ENCODE data around the gene CAMTA2.

Gene CAMTA2, protein sequence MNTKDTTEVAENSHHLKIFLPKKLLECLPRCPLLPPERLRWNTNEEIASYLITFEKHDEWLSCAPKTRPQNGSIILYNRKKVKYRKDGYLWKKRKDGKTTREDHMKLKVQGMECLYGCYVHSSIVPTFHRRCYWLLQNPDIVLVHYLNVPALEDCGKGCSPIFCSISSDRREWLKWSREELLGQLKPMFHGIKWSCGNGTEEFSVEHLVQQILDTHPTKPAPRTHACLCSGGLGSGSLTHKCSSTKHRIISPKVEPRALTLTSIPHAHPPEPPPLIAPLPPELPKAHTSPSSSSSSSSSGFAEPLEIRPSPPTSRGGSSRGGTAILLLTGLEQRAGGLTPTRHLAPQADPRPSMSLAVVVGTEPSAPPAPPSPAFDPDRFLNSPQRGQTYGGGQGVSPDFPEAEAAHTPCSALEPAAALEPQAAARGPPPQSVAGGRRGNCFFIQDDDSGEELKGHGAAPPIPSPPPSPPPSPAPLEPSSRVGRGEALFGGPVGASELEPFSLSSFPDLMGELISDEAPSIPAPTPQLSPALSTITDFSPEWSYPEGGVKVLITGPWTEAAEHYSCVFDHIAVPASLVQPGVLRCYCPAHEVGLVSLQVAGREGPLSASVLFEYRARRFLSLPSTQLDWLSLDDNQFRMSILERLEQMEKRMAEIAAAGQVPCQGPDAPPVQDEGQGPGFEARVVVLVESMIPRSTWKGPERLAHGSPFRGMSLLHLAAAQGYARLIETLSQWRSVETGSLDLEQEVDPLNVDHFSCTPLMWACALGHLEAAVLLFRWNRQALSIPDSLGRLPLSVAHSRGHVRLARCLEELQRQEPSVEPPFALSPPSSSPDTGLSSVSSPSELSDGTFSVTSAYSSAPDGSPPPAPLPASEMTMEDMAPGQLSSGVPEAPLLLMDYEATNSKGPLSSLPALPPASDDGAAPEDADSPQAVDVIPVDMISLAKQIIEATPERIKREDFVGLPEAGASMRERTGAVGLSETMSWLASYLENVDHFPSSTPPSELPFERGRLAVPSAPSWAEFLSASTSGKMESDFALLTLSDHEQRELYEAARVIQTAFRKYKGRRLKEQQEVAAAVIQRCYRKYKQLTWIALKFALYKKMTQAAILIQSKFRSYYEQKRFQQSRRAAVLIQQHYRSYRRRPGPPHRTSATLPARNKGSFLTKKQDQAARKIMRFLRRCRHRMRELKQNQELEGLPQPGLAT

DNA sequence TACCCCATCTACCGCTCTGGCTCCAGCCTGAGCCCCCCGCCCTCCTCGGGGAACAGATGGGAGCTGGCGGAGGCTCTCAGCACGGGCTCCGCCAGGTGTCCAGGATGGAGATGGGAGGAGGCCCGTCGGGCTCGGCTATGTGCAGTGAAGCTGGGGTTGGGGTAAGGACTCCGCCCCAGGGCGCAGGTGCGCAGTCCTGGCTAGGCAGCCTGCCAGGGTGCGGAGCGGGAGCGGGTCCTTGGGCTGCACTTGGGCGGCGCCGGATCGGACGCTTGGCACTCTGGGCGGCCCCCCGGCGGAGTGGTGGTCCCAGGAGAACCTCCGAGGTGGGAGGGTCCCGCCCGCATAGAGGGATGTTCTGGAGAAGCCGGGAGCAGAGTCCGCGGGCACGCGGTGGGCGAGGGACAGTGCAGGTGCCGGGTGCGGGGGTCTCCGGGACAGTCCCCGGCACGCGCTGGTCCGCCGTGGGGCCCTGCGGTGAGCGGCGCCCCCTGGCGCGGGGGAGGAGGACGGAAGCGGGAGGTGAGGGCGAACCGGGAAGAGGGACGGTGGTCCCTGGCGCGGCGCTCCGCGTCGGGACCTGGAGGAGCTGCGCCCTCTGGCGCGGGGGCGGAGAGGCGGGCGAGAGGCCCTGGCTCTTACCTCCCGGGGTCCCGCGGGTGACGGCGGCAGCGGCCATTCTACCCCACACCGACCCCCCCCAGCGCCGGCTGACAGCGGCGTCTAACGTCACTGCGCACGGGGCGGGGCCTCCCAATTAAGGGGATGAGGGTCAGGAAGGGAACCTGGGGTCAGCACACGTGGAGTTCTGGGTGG is at the start of gene CAMTA2:
Gene CAMTA2 (minus strand): TSS at position 725 of the 816 bp plus-strand sequence. CDS start 1,453 bp downstream, outside the sequence.
- TF ChIP-seq, protein P1, sequence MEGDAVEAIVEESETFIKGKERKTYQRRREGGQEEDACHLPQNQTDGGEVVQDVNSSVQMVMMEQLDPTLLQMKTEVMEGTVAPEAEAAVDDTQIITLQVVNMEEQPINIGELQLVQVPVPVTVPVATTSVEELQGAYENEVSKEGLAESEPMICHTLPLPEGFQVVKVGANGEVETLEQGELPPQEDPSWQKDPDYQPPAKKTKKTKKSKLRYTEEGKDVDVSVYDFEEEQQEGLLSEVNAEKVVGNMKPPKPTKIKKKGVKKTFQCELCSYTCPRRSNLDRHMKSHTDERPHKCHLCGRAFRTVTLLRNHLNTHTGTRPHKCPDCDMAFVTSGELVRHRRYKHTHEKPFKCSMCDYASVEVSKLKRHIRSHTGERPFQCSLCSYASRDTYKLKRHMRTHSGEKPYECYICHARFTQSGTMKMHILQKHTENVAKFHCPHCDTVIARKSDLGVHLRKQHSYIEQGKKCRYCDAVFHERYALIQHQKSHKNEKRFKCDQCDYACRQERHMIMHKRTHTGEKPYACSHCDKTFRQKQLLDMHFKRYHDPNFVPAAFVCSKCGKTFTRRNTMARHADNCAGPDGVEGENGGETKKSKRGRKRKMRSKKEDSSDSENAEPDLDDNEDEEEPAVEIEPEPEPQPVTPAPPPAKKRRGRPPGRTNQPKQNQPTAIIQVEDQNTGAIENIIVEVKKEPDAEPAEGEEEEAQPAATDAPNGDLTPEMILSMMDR (IDR thresholded peaks at IDR 0.05) = peak; percentile 87
- peak within 1 kb of the TSS; percentile 92 for H3K27ac ChIP-seq
- no peaks in the 10 kb centered on the region for H3K27me3 ChIP-seq
- peaks cover 26 to 28% of the 10 kb centered on the region in 2 experiments for H3K4me1 ChIP-seq (ENCODE audit: control insufficient read depth in 1 of 2, insufficient read depth in 1 of 2, low read depth in 1 of 2, low read length in 1 of 2)
- peaks cover 21% of the 10 kb centered on the region for H3K36me3 ChIP-seq
- H3K9me3 ChIP-seq = no peaks in the 10 kb centered on the region
- H3K4me3 ChIP-seq (ENCODE audit: low read depth in 1 of 2, low read length in 1 of 2) = peak within 1 kb of the TSS; percentile 84 to 98

DNA sequence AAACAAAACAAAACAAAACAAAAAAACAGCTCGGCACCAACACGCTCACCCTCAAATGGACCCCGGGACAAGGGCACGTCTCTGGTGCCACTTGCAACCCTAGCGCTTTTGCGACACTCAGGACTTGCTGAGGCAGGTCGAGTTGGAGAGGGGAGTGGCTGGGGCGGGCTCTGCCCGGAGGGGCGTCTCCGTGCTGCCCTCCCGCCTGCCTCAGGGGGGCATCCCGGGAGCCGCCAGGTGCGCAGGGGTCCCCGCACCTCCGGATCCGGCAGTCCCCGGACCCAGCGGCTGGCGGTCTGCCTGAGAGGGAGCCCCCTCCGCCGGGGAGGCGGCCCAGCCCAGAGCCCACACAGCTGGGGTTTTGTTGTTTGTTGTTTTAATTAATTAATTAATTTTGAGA is 47.8 kb upstream of the CAMTA2 start, which contains the start of gene SLC52A1:
Gene SLC52A1 (minus strand): TSS at position 112 of the 400 bp plus-strand sequence. CDS start 820 bp downstream, outside the sequence.
- no peak within 1 kb of the TSS for H3K4me3 ChIP-seq (ENCODE audit: low read depth in 1 of 2, low read length in 1 of 2)
- TF ChIP-seq, protein P1 (IDR thresholded peaks at IDR 0.05) = no peak
- H3K27ac ChIP-seq = no peak within 1 kb of the TSS
- H3K9me3 ChIP-seq = no peaks in the 10 kb centered on the region
- H3K36me3 ChIP-seq = no peaks in the 10 kb centered on the region
- H3K4me1 ChIP-seq (ENCODE audit: control insufficient read depth in 1 of 2, insufficient read depth in 1 of 2, low read depth in 1 of 2, low read length in 1 of 2) = peaks cover 14 to 17% of the 10 kb centered on the region in 2 experiments
- H3K27me3 ChIP-seq = peaks cover 49% of the 10 kb centered on the region

DNA sequence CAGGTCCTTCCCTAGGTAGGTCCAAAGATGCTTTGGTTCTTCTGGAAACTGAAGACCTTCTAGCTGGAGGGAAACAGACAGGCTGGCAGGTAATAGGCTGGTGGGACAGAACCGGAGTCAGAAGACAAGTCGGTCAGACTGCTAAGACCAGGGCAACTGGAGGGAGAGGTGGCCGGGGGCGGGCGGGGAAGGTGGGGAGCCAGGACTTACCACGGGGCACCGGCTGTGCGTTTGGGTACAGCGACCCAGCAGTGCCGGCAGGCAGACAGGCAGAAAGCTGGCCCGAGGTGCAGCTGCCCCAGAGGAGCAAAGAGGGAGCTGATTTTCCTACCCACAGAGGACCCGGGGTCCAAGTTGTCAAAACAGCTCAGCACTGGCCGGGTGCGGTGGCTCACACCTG is 47.2 kb upstream of the CAMTA2 start:
- Histone ChIP-seq H3K27me3 (peaks cover 43% of the 10 kb centered on the region), H3K36me3 (no peaks in the 10 kb centered on the region), H3K9me3 (no peaks in the 10 kb centered on the region), H3K4me3 (ENCODE audit: low read depth in 1 of 2, low read length in 1 of 2) (no peak overlapping the region), H3K27ac (no peak overlapping the region), H3K4me1 (ENCODE audit: control insufficient read depth in 1 of 2, insufficient read depth in 1 of 2, low read depth in 1 of 2, low read length in 1 of 2) (peaks cover 21 to 24% of the 10 kb centered on the region in 2 experiments)
- TF ChIP-seq, protein P1 (IDR thresholded peaks at IDR 0.05) = no peak

DNA sequence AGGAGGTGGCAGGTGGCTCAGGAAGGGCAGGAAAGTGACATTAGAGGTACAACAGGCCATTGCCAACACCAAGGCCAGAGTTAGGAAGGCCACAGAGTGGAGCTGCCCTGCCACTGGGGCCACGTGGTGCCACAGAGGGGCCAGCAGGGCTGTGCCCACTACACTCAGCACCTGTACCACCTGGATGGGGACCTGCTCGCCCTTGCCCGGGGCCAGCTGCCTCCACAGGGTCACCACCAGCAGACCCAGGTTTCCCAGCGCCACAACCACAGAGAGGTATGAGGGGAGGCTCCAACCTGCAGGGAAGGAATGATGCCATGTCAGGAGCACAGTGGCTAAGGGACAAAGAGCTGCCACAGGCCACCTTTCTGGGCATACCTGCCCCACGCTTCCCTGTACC is 46.6 kb upstream of the CAMTA2 start:
- H3K4me3 ChIP-seq (ENCODE audit: low read depth in 1 of 2, low read length in 1 of 2) = no peak overlapping the region
- peaks cover 41% of the 10 kb centered on the region for H3K27me3 ChIP-seq
- peaks cover 27 to 30% of the 10 kb centered on the region in 2 experiments for H3K4me1 ChIP-seq (ENCODE audit: control insufficient read depth in 1 of 2, insufficient read depth in 1 of 2, low read depth in 1 of 2, low read length in 1 of 2)
- no peak overlapping the region for H3K27ac ChIP-seq
- TF ChIP-seq, protein P1 (IDR thresholded peaks at IDR 0.05) = no peak
- no peaks in the 10 kb centered on the region for H3K36me3 ChIP-seq
- no peaks in the 10 kb centered on the region for H3K9me3 ChIP-seq
